A673 (cell line): Measurements from ENCODE around the gene DHRS4L2.
"Not testable (repeated sequence)": the region's sequence is repeated elsewhere in the genome, so short reads cannot be mapped to it uniquely, and the experiment has no call there.

Source experiments
- CTCF ChIP-seq: fragments of 300-800, 200-600 bp; sonication (generic); conservative IDR thresholded peaks from 2 replicates; pipeline ENCODE4 v1.5.1; 2017; ENCODE audit warnings: low read depth, mild to moderate bottlenecking, antibody characterized with exemption, low read length, moderate library complexity, mixed read lengths
- EZH2 ChIP-seq: fragments of 200-600 bp; sonication (generic); IDR thresholded peaks from 2 replicates; pipeline ENCODE4 v1.6.1; 2017; ENCODE audit warnings: borderline replicate concordance, low read depth, mild to moderate bottlenecking, mixed read lengths, antibody characterized with exemption, low read length; ENCODE audit not compliant: poor library complexity, severe bottlenecking

GRCh38 chr14:23990961-23991360, 2.2 kb downstream of the DHRS4L2 start:
- TF ChIP-seq EZH2, CTCF: not testable (repeated sequence)
